ENCODE measurements around the gene SMG7.

Gene SMG7

DNA sequence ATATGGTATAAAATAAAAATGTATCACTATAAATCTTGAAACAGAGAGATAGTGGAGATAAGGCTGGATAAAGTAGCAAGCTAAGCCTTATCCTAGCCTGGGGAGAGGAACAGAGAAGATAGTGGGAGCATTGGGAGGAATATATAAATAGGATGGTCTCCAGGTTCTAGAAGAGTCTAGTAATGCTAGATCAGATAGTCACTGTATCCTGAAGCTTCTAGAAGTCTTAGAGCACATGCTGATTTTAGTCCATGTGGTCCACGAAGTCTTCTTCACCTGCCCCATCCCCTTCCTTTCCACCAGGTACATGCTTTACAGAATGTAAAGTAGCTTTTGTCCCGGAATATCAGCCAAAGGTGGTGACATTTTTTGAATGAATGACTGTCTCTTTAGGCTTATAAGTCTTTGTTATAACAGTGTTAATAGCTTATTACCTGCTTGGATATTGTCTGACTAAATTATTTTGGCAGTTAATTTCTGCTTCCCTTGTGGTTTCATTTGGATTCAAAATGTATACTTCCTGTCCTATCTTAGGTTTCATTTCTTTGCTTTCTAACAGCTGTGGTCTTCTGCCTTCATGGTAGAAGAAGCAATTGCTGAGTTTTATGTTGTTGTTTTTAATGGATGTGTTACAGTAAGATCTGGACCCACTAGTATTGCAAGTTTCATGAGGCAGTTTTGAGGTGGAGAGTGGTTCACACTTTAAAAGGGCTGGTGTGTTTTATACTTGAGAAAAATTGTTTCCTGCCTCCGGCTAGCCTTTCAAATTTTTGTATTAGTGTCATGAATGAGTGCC, 5.9 kb downstream of the SMG7 start:
- DNase-seq (ENCODE audit: low read depth), result no peak
- no peak overlapping the region for H3K4me3 ChIP-seq (ENCODE audit: low read depth, low read length)
- TF ChIP-seq POLR2A (IDR thresholded peaks at IDR 0.05; ENCODE audit: extremely low read depth, insufficient read length) (no peak), MYC (IDR thresholded peaks at IDR 0.05; ENCODE audit: low read depth, low read length) (no peak)
- TF ChIP-seq, protein P1, sequence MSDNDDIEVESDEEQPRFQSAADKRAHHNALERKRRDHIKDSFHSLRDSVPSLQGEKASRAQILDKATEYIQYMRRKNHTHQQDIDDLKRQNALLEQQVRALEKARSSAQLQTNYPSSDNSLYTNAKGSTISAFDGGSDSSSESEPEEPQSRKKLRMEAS (IDR thresholded peaks at IDR 0.05; ENCODE audit: low read depth, low read length), result no peak
- TF ChIP-seq, protein P2, sequence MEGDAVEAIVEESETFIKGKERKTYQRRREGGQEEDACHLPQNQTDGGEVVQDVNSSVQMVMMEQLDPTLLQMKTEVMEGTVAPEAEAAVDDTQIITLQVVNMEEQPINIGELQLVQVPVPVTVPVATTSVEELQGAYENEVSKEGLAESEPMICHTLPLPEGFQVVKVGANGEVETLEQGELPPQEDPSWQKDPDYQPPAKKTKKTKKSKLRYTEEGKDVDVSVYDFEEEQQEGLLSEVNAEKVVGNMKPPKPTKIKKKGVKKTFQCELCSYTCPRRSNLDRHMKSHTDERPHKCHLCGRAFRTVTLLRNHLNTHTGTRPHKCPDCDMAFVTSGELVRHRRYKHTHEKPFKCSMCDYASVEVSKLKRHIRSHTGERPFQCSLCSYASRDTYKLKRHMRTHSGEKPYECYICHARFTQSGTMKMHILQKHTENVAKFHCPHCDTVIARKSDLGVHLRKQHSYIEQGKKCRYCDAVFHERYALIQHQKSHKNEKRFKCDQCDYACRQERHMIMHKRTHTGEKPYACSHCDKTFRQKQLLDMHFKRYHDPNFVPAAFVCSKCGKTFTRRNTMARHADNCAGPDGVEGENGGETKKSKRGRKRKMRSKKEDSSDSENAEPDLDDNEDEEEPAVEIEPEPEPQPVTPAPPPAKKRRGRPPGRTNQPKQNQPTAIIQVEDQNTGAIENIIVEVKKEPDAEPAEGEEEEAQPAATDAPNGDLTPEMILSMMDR (IDR thresholded peaks at IDR 0.05; ENCODE audit: low read depth, low read length), result no peak

DNA sequence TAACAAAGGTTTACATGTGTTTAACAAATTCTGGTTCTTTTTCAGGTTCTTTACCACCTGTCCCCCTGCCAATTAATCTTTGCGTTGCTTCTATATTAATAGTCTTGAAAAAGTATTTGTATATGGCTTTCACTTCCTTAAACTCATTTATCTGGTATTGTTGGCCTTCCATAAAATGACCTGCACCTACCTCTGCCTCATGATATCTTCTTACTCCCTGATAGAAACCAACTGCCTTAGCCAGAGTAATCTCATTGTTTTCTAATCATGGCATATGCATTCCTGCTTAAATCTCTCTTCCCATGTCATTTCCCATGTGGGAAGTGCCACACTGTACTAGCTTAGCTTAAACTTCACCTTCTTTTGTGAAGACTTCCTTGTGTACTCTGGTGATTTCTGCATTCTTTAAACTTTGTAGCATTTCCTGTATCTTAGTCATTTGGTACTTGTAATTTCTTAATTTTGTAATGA, 8.7 kb downstream of the SMG7 start:
- DNase-seq (ENCODE audit: low read depth), result no peak
- H3K4me3 ChIP-seq (ENCODE audit: low read depth, low read length), result no peak overlapping the region
- TF ChIP-seq, protein P2 (IDR thresholded peaks at IDR 0.05; ENCODE audit: low read depth, low read length), result no peak
- TF ChIP-seq MYC (IDR thresholded peaks at IDR 0.05; ENCODE audit: low read depth, low read length), result no peak
- TF ChIP-seq, protein P1 (IDR thresholded peaks at IDR 0.05; ENCODE audit: low read depth, low read length), result no peak
- no peak for TF ChIP-seq POLR2A (IDR thresholded peaks at IDR 0.05; ENCODE audit: extremely low read depth, insufficient read length)

DNA sequence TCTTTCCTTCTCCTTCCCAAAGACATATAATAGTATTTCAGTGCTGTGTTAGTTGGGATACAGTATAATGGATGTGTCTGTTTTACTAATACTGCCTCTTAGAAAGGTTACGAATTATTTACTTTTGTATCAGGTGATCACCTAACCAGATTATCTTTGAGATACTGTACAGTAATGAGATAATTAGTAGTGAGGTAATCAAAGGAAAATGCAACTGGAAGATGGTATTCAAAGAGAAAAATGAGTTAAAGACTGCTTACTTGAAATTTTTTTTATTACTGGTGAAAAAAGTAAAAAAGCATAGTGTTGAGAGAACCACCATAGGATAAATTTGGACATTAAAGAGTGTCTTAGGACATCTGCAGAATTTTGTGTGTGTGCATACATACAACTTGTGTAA, 10.9 kb downstream of the SMG7 start:
- TF ChIP-seq POLR2A (IDR thresholded peaks at IDR 0.05; ENCODE audit: extremely low read depth, insufficient read length), result no peak
- TF ChIP-seq, protein P2 (IDR thresholded peaks at IDR 0.05; ENCODE audit: low read depth, low read length), result no peak
- no peak for TF ChIP-seq MYC (IDR thresholded peaks at IDR 0.05; ENCODE audit: low read depth, low read length)
- no peak overlapping the region for H3K4me3 ChIP-seq (ENCODE audit: low read depth, low read length)
- DNase-seq (ENCODE audit: low read depth), result no peak

DNA sequence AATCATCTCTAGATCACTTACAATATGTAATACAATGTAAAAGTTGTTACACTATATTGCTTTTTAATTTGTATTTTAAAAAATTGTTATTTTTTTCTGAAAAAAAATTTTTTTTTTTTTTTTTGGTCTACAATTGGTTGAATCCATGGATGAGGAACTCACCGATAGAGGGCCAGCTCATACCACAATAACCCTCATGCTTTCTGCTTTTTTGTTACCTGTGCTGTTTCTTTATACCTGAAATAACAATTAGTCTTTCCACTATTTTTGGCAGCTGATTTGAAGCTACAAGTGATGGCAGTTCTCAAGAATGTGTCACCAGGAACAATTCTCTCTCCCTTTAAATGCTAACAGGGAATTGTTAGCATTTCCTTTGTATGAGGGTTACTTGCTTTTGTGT, 12.0 kb downstream of the SMG7 start:
- no peak for DNase-seq (ENCODE audit: low read depth)
- no peak overlapping the region for H3K4me3 ChIP-seq (ENCODE audit: low read depth, low read length)
- TF ChIP-seq, protein P1 (IDR thresholded peaks at IDR 0.05; ENCODE audit: low read depth, low read length), result no peak
- TF ChIP-seq POLR2A (IDR thresholded peaks at IDR 0.05; ENCODE audit: extremely low read depth, insufficient read length), result no peak
- TF ChIP-seq MYC (IDR thresholded peaks at IDR 0.05; ENCODE audit: low read depth, low read length), result no peak
- TF ChIP-seq, protein P2 (IDR thresholded peaks at IDR 0.05; ENCODE audit: low read depth, low read length), result no peak

DNA sequence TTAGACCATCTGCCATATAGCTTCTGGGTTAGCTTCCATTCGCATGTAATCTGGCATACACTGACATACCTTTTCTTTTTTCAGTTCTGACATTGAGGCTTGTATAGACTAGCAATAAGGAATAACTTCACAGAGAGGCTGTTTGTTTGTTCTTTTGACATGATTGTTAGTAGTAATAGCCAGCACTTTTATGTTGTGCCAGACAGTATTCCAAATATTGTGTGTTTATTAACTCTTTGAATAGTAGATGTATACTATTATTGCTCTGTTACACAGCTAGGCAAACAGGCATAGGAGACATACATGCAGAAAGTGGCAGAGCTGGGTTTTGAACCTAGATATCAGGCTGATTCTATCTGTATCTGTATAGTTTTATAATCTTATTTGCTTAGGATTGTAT, 12.6 kb downstream of the SMG7 start:
- no peak for DNase-seq (ENCODE audit: low read depth)
- H3K4me3 ChIP-seq (ENCODE audit: low read depth, low read length), result no peak overlapping the region
- no peak for TF ChIP-seq MYC (IDR thresholded peaks at IDR 0.05; ENCODE audit: low read depth, low read length)
- TF ChIP-seq, protein P2 (IDR thresholded peaks at IDR 0.05; ENCODE audit: low read depth, low read length), result no peak
- no peak for TF ChIP-seq POLR2A (IDR thresholded peaks at IDR 0.05; ENCODE audit: extremely low read depth, insufficient read length)
- TF ChIP-seq, protein P1 (IDR thresholded peaks at IDR 0.05; ENCODE audit: low read depth, low read length), result no peak

Data from NB4 (cell line).